GM10266 (cell line): ENCODE results near the gene ARHGAP31.
"Not testable (repeated sequence)": the region's sequence is repeated elsewhere in the genome, so short reads cannot be mapped to it uniquely, and the experiment has no call there.

Experiments used
- DNase-seq: peaks from one replicate; pipeline ENCODE4 v3.0.0; 2012; ENCODE audit errors: extremely low spot score
- CTCF ChIP-seq: IDR thresholded peaks from 2 replicates; pipeline ENCODE4 v1.5.1; 2012; ENCODE audit warnings: mild to moderate bottlenecking, low read depth; ENCODE audit not compliant: control insufficient read depth, insufficient read depth; ENCODE audit errors: missing control alignments

ARHGAP31 gene

GRCh38 chr3:119352034-119352609, 57.9 kb downstream of the ARHGAP31 start:
- TF ChIP-seq CTCF = no peak
- DNase-seq = peak; percentile 47

GRCh38 chr3:119352863-119353527, 58.8 kb downstream of the ARHGAP31 start:
- DNase-seq = no peak
- TF ChIP-seq CTCF = peak; percentile 56

- DNase-seq = not testable (repeated sequence)
Observed at GRCh38 chr3:119355608-119356007, 61.4 kb downstream of the ARHGAP31 start.

- no peak for DNase-seq
- no peak for TF ChIP-seq CTCF
Observed at GRCh38 chr3:119356646-119357045, 62.5 kb downstream of the ARHGAP31 start.

- TF ChIP-seq CTCF = no peak
- DNase-seq = no peak
Observed at GRCh38 chr3:119357190-119357589, 63.0 kb downstream of the ARHGAP31 start.

GRCh38 chr3:119359476-119360326, 65.5 kb downstream of the ARHGAP31 start:
- no peak for TF ChIP-seq CTCF
- DNase-seq = no peak

GRCh38 chr3:119360736-119361462, 66.7 kb downstream of the ARHGAP31 start:
- DNase-seq = no peak
- TF ChIP-seq CTCF = no peak
